H1 (cell line): ENCODE data around the gene PIM1. TPM values are rescaled to one million over a fixed set of nuclear protein-coding genes. Genes with fewer than 3 reads are reported as not detected.

ENCODE experiments used
- EZH2 ChIP-seq: fragments of 200-600 bp; sonication (generic); IDR thresholded peaks from 2 replicates; pipeline ENCODE4 v1.7.1; 2012; ENCODE audit warnings: low read depth, mild to moderate bottlenecking, moderate library complexity, low read length, inconsistent platforms; ENCODE audit not compliant: severe bottlenecking
- RBBP5 ChIP-seq: IDR thresholded peaks from 2 replicates; pipeline ENCODE4 v1.7.1; 2012; ENCODE audit warnings: low read depth, mild to moderate bottlenecking, inconsistent platforms, low read length, moderate library complexity, borderline replicate concordance
- SP1 ChIP-seq: IDR thresholded peaks from 2 replicates; pipeline ENCODE4 v1.6.1; 2011; ENCODE audit warnings: low read depth, low read length
- polyA plus RNA-seq, 7 experiments: library from polyadenylated mRNA; depleted of rRNA in 3 of 7; stranded (reverse) in 5 of 7; unstranded in 2 of 7; fragments of >200 nt in 5 of 7; fragments of 200-250 nt in 2 of 7; gene quantifications; 1 replicate in 5 of 7; 2 replicates in 1 of 7; 4 replicates in 1 of 7; pipeline versions ENCODE4 v1.2.1 to v1.2.3, GENCODE V29; 2011 to 2013; ENCODE audit warnings: missing spikeins in 2 of 7, mixed read lengths in 2 of 7
- total RNA-seq: library from RNA; stranded (reverse); fragmentation: NEBNext Ultra II Directional; extraction: Animal tissue kit (Norgen Biotek cat#: 25700); gene quantifications from 2 replicates; pipeline ENCODE4 v1.2.1, GENCODE V29; 2021

Gene PIM1
- total and polyA plus RNA-seq, 2 of the 8 experiments (the other 6 are each of a cell fraction or from before 2014, with no cell fraction given), result 25.5 to 94.9 TPM

DNA sequence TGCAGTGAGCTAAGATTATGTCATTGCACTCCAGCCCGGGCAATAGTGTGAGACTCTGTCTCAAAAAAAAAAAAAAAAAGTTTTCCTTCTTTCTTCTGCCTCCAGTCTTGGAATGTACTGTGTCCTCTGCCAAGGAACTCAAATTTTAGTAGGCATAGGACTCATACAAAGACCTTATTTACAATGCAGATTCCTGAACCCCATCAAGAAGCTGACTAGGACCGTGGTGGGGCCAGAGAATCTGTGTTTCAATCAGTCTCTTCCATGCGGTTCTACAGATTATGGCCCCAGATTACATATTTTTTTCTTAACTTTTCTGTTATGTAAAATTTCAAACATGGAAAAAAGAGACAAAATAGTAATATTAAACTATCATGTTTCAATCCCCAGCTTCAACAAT is 29.8 kb upstream of the PIM1 start (continued):
- TF ChIP-seq RBBP5 (no peak), SP1 (no peak), EZH2 (no peak)
- TF ChIP-seq, all 59 proteins: peak for 0
